Choroid plexus epithelial cell (primary cell): Measurements from ENCODE around the gene GNAI1.

ENCODE experiments used
- DNase-seq: peaks from one replicate; pipeline ENCODE4 v3.0.0-alpha.2; 2010; ENCODE audit warnings: low read depth
- H3K4me3 ChIP-seq: 2 replicates; pipeline ENCODE4 v1.5.1; 2011; ENCODE audit warnings: low read depth, mild to moderate bottlenecking, control low read depth, low read length, moderate library complexity
- CTCF ChIP-seq: conservative IDR thresholded peaks from 2 replicates; pipeline ENCODE4 v1.5.1; 2011; ENCODE audit warnings: low read depth, mild to moderate bottlenecking, control low read depth, inconsistent platforms, low read length, moderate library complexity

GNAI1 gene

GRCh38 chr7:80255656-80256055 lies 121.0 kb downstream of the GNAI1 start:
- TF ChIP-seq CTCF, result no peak
- no peak overlapping the region for H3K4me3 ChIP-seq
- DNase-seq, result no peak

- H3K4me3 ChIP-seq, result no peak overlapping the region
- TF ChIP-seq CTCF, result no peak
- no peak for DNase-seq
These were observed 123.1 kb downstream of the GNAI1 start for GRCh38 chr7:80257756-80258155.

DNA sequence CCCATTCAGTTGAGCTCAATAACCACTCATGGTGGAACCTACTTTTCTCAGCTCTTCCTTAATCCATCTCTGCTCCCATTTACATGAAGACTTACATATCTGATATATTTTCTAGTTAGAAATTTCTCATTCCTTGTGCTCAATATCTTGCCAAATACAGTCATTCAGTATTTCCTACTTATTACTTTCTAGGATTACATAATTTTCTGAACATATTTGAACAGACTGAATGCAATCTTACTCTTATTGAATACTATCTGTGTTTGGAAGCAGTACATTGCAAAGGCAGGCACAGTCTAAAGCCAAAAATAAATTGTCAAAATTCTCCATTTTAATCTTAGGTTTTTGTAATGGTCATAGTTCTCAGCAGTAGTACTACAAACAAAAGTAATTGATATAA lies 126.0 kb downstream of the GNAI1 start:
- no peak for DNase-seq
- no peak for TF ChIP-seq CTCF
- H3K4me3 ChIP-seq, result no peak overlapping the region

- DNase-seq, result no peak
- H3K4me3 ChIP-seq, result no peak overlapping the region
- TF ChIP-seq CTCF, result no peak
These were observed 128.7 kb downstream of the GNAI1 start for GRCh38 chr7:80263333-80263732.

DNA sequence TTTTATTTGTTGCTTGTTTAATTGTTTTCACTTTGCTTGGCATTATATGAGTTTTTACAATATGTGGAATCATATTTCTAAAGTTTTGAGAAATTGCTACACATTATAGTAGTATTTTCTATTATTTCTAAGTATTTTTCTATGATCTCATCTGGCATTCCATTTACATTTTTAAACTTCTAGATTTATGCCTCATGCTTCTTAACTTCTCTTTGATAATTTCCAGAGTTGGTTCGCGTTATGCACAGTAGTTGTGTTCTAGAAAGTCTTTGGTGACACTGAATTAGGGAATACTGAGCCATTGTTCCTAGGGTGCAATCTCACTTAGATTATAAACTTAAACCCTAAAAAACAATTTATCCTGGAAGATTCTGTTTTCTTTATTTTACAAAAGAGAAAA lies 129.2 kb downstream of the GNAI1 start:
- no peak for TF ChIP-seq CTCF
- no peak for DNase-seq
- H3K4me3 ChIP-seq, result no peak overlapping the region

GRCh38 chr7:80264769-80265495 lies 130.3 kb downstream of the GNAI1 start:
- no peak for TF ChIP-seq CTCF
- DNase-seq, result no peak
- no peak overlapping the region for H3K4me3 ChIP-seq

DNA sequence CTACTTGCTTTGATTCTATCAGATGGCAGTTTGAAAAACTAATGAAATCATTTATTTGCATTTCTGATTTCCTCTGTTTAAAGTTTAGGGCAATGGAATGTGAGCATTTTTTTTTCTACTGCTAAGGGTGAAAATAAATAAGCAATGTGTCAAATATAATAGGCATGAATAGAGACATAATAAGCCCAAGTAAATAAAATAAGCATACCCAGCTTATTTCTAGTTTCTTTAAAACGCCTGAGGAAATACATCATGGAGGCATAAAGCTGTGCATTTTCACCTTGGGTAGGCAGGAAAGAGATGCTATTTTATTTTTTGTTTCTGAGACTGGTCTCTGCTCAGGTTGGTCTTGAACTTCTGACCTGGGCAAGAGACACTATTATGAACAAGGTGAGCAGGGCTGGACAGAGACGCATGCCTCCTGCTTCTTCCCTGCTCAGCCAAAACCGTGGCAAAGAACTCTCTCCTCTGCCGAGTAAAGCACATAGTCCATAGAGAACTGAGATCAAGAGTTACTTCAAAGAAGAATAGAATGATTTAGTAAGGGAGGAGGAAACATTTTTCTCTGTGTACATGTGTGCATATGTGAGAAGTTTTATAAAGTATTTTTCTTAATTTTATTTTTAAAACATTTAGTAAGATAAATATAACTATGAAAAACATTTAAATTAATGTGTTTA lies 138.1 kb downstream of the GNAI1 start:
- no peak for TF ChIP-seq CTCF
- no peak overlapping the region for H3K4me3 ChIP-seq

More for the DNA sequence above, 138.1 kb downstream of the GNAI1 start:
- no peak for DNase-seq
